Tibial artery (tissue), 4 donors: ENCODE data around the gene OR2AG2.

Experiments
- DNase-seq, 2 donors: peaks; one replicate each; pipeline ENCODE4 v3.0.0-alpha.2; 2019
- H3K27ac ChIP-seq, 2 donors: fragments of 200-600 bp; sonication (generic) in 1 of 2; 1 replicate in 1 of 2; 2 replicates in 1 of 2; pipeline ENCODE4 v1.5.1; 2018 to 2019; ENCODE audit warnings: mild to moderate bottlenecking in 1 of 2
- H3K27me3 ChIP-seq, 2 donors: fragments of 200-600 bp; sonication (generic) in 1 of 2; one replicate each; pipeline versions ENCODE4 v1.5.1 to v1.6.0; 2016 to 2019
- H3K36me3 ChIP-seq, 3 donors: fragments of 200-600 bp; sonication (generic) in 2 of 3; one replicate each; pipeline ENCODE4 v1.5.1; 2016 to 2019; ENCODE audit warnings: mild to moderate bottlenecking in 2 of 3
- H3K4me1 ChIP-seq, 4 donors: fragments of 200-600 bp; sonication (generic) in 2 of 4; 1 replicate in 3 of 4; 2 replicates in 1 of 4; pipeline ENCODE4 v1.5.1; 2016 to 2019
- H3K4me3 ChIP-seq, 2 donors: fragments of 200-600 bp; sonication (generic) in 1 of 2; 1 replicate in 1 of 2; 2 replicates in 1 of 2; pipeline ENCODE4 v1.5.1; 2018 to 2019; ENCODE audit warnings: mild to moderate bottlenecking in 2 of 2
- H3K9me3 ChIP-seq, 3 donors: fragments of 200-600 bp; sonication (generic) in 1 of 3; one replicate each; pipeline ENCODE4 v1.5.1; 2016 to 2019
- intact Hi-C: fragments of 100-400 bp; cut with DNase I; formaldehyde crosslinking; loops from one replicate; pipeline ENCODE4 v1.15.0; 2023; ENCODE audit warnings: low total_unique reads
- TF ChIP-seq, protein P1 (sequence below), 2 experiments: fragments of 200-600 bp in 1 of 2; fragments of 450-650 bp in 1 of 2; IDR thresholded peaks; one replicate each; pipeline ENCODE4 v1.5.1; 2017 to 2019; ENCODE audit warnings: antibody characterized with exemption in 2 of 2, mild to moderate bottlenecking in 1 of 2, moderate library complexity in 1 of 2

OR2AG2 gene

DNA sequence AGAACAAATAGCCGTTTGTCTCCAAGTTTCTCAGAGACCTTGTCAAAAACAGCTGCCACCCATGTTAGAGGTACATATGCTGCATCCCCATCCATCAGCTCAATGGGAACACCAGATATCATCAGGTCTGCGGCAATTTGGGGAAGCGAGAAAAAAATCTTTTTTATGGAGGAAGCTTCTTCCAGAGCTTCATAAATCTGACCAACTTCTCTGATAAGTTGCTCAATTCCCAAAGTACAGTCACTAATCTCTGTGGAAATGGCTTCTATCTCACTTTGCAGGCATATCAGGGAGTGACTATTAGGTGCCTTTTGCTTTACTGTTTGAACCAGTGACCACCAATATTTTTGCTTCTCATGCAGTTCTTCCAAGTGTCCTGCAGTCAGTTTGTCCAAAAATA lies 54.4 kb downstream of the OR2AG2 start:
- Histone ChIP-seq H3K27ac (no peak overlapping the region), H3K4me1 (no peaks in the 10 kb centered on the region), H3K27me3 (peaks cover 0 to 3% of the 10 kb centered on the region in 2 donors), H3K36me3 (no peaks in the 10 kb centered on the region), H3K4me3 (no peak overlapping the region), H3K9me3 (no peaks in the 10 kb centered on the region)
- TF ChIP-seq, protein P1, sequence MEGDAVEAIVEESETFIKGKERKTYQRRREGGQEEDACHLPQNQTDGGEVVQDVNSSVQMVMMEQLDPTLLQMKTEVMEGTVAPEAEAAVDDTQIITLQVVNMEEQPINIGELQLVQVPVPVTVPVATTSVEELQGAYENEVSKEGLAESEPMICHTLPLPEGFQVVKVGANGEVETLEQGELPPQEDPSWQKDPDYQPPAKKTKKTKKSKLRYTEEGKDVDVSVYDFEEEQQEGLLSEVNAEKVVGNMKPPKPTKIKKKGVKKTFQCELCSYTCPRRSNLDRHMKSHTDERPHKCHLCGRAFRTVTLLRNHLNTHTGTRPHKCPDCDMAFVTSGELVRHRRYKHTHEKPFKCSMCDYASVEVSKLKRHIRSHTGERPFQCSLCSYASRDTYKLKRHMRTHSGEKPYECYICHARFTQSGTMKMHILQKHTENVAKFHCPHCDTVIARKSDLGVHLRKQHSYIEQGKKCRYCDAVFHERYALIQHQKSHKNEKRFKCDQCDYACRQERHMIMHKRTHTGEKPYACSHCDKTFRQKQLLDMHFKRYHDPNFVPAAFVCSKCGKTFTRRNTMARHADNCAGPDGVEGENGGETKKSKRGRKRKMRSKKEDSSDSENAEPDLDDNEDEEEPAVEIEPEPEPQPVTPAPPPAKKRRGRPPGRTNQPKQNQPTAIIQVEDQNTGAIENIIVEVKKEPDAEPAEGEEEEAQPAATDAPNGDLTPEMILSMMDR (IDR thresholded peaks at IDR 0.05), result no peak
- intact Hi-C loops, result no loop called here
- no peak for DNase-seq
